Muscle layer of colon (tissue), 2 donors: ENCODE results near the gene BEGAIN.

Experiments
- H3K27ac ChIP-seq: one replicate; pipeline ENCODE4 v1.7.0; 2013; ENCODE audit warnings: low read depth, mild to moderate bottlenecking, low read length, moderate library complexity
- H3K27me3 ChIP-seq, 2 donors: one replicate each; pipeline ENCODE4 v1.7.0; 2013; ENCODE audit warnings: low read length in 2 of 2, mild to moderate bottlenecking in 2 of 2; ENCODE audit not compliant: insufficient read depth in 2 of 2, control insufficient read depth in 1 of 2
- H3K36me3 ChIP-seq: one replicate; pipeline ENCODE4 v1.7.0; 2013; ENCODE audit warnings: mild to moderate bottlenecking, low read length; ENCODE audit not compliant: insufficient read depth
- H3K4me1 ChIP-seq: one replicate; pipeline ENCODE4 v1.7.0; 2013; ENCODE audit warnings: mild to moderate bottlenecking, low read length; ENCODE audit not compliant: insufficient read depth
- H3K4me3 ChIP-seq, 2 donors: one replicate each; pipeline ENCODE4 v1.7.0; 2013; ENCODE audit warnings: low read length in 2 of 2, low read depth in 1 of 2, mild to moderate bottlenecking in 1 of 2, moderate library complexity in 1 of 2
- H3K9ac ChIP-seq: one replicate; pipeline ENCODE4 v1.7.0; 2013; ENCODE audit warnings: low read length
- H3K9me3 ChIP-seq: one replicate; pipeline ENCODE4 v1.7.0; 2013; ENCODE audit warnings: mild to moderate bottlenecking, low read length
- donor health status: abdominal sarcoma.
- donor health status: Adenocarcinoma of cecum.

The BEGAIN gene

GRCh38 chr14:100575266-100575995 lies 11.8 kb downstream of the BEGAIN start:
- H3K27ac ChIP-seq: no peak overlapping the region
- H3K36me3 ChIP-seq: no peaks in the 10 kb centered on the region
- H3K4me3 ChIP-seq: no peak overlapping the region
- no peak overlapping the region for H3K9ac ChIP-seq
- H3K9me3 ChIP-seq: no peaks in the 10 kb centered on the region
- H3K4me1 ChIP-seq: no peaks in the 10 kb centered on the region
- peaks cover under 1 to 17% of the 10 kb centered on the region in 2 donors for H3K27me3 ChIP-seq

GRCh38 chr14:100574642-100575031 lies 12.6 kb downstream of the BEGAIN start:
- H3K27me3 ChIP-seq: peaks cover 6 to 24% of the 10 kb centered on the region in 2 donors
- H3K27ac ChIP-seq: no peak overlapping the region
- H3K36me3 ChIP-seq: no peaks in the 10 kb centered on the region
- no peaks in the 10 kb centered on the region for H3K9me3 ChIP-seq
- H3K4me3 ChIP-seq: no peak overlapping the region
- H3K4me1 ChIP-seq: no peaks in the 10 kb centered on the region
- H3K9ac ChIP-seq: no peak overlapping the region

GRCh38 chr14:100573757-100574641 lies 13.2 kb downstream of the BEGAIN start:
- Histone ChIP-seq H3K27ac (no peak overlapping the region), H3K36me3 (no peaks in the 10 kb centered on the region), H3K27me3 (peaks cover 11 to 31% of the 10 kb centered on the region in 2 donors), H3K4me3 (no peak overlapping the region), H3K9me3 (no peaks in the 10 kb centered on the region), H3K9ac (no peak overlapping the region), H3K4me1 (no peaks in the 10 kb centered on the region)

GRCh38 chr14:100573002-100573756 lies 14.0 kb downstream of the BEGAIN start:
- H3K9me3 ChIP-seq: no peaks in the 10 kb centered on the region
- H3K36me3 ChIP-seq: no peaks in the 10 kb centered on the region
- no peaks in the 10 kb centered on the region for H3K4me1 ChIP-seq
- H3K9ac ChIP-seq: no peak overlapping the region
- no peak overlapping the region for H3K4me3 ChIP-seq
- H3K27me3 ChIP-seq: peaks cover 11 to 37% of the 10 kb centered on the region in 2 donors
- no peak overlapping the region for H3K27ac ChIP-seq

GRCh38 chr14:100572543-100572942 lies 14.7 kb downstream of the BEGAIN start:
- Histone ChIP-seq H3K36me3 (no peaks in the 10 kb centered on the region), H3K4me3 (no peak overlapping the region), H3K27ac (no peak overlapping the region), H3K9ac (no peak overlapping the region), H3K9me3 (no peaks in the 10 kb centered on the region), H3K27me3 (peaks cover 11 to 39% of the 10 kb centered on the region in 2 donors), H3K4me1 (no peaks in the 10 kb centered on the region)

- Histone ChIP-seq H3K36me3 (no peaks in the 10 kb centered on the region), H3K4me1 (no peaks in the 10 kb centered on the region), H3K4me3 (no peak overlapping the region), H3K27ac (no peak overlapping the region), H3K9ac (no peak overlapping the region), H3K27me3 (peaks cover 11 to 43% of the 10 kb centered on the region in 2 donors), H3K9me3 (no peaks in the 10 kb centered on the region)
Measured at GRCh38 chr14:100571837-100572236, 15.4 kb downstream of the BEGAIN start.

- H3K9ac ChIP-seq: no peak overlapping the region
- peaks cover 11 to 52% of the 10 kb centered on the region in 2 donors for H3K27me3 ChIP-seq
- no peaks in the 10 kb centered on the region for H3K36me3 ChIP-seq
- no peak overlapping the region for H3K27ac ChIP-seq
- no peak overlapping the region for H3K4me3 ChIP-seq
- no peaks in the 10 kb centered on the region for H3K4me1 ChIP-seq
- H3K9me3 ChIP-seq: no peaks in the 10 kb centered on the region
Measured at GRCh38 chr14:100570726-100571454, 16.3 kb downstream of the BEGAIN start.

- H3K27ac ChIP-seq: no peak overlapping the region
- no peaks in the 10 kb centered on the region for H3K4me1 ChIP-seq
- H3K36me3 ChIP-seq: no peaks in the 10 kb centered on the region
- H3K9me3 ChIP-seq: no peaks in the 10 kb centered on the region
- no peak overlapping the region for H3K9ac ChIP-seq
- H3K27me3 ChIP-seq: peaks cover 11 to 58% of the 10 kb centered on the region in 2 donors
- no peak overlapping the region for H3K4me3 ChIP-seq
Measured at GRCh38 chr14:100569734-100570286, 17.4 kb downstream of the BEGAIN start.

GRCh38 chr14:100568998-100569733 lies 18.1 kb downstream of the BEGAIN start:
- H3K4me3 ChIP-seq: no peak overlapping the region
- no peaks in the 10 kb centered on the region for H3K9me3 ChIP-seq
- H3K9ac ChIP-seq: no peak overlapping the region
- H3K27ac ChIP-seq: no peak overlapping the region
- no peaks in the 10 kb centered on the region for H3K36me3 ChIP-seq
- H3K4me1 ChIP-seq: no peaks in the 10 kb centered on the region
- H3K27me3 ChIP-seq: peaks cover 11 to 58% of the 10 kb centered on the region in 2 donors
